ENCODE results near the gene LENG1.

LENG1 gene

GRCh38 chr19:54115109-54116063 is 44.1 kb downstream of the LENG1 start, which contains the start of the genes PRPF31 and TFPT:
PRPF31 (plus strand) TSS chr19:54115754; CDS start chr19:54118279, 2,525 bp downstream.
TFPT (minus strand) TSS chr19:54115657; CDS start chr19:54115269, 388 bp downstream.
- CTCF ChIA-PET, result no interaction called here
- H3K4me3 ChIP-seq (ENCODE audit: low read depth, low read length), result peak within 1 kb of the TSS; percentile 83

GRCh38 chr19:54114340-54115108 is 45.0 kb downstream of the LENG1 start:
- POLR2A ChIA-PET, result interaction anchor here (0.6 to 2.5 kb wide), 6 partner anchors 8 to 248 kb away, joined by 3 to 21 read pairs (median 3); partner anchors contain the start of genes CNOT3 and MBOAT7
- TF ChIP-seq, protein P1, sequence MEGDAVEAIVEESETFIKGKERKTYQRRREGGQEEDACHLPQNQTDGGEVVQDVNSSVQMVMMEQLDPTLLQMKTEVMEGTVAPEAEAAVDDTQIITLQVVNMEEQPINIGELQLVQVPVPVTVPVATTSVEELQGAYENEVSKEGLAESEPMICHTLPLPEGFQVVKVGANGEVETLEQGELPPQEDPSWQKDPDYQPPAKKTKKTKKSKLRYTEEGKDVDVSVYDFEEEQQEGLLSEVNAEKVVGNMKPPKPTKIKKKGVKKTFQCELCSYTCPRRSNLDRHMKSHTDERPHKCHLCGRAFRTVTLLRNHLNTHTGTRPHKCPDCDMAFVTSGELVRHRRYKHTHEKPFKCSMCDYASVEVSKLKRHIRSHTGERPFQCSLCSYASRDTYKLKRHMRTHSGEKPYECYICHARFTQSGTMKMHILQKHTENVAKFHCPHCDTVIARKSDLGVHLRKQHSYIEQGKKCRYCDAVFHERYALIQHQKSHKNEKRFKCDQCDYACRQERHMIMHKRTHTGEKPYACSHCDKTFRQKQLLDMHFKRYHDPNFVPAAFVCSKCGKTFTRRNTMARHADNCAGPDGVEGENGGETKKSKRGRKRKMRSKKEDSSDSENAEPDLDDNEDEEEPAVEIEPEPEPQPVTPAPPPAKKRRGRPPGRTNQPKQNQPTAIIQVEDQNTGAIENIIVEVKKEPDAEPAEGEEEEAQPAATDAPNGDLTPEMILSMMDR (IDR thresholded peaks at IDR 0.05; ENCODE audit: insufficient read depth, low read length, missing control alignments), result no peak
- peak overlapping the region; percentile 83 for H3K4me3 ChIP-seq (ENCODE audit: low read depth, low read length)
- DNase-seq (ENCODE audit: low read depth, low spot score), result no peak
- CTCF ChIA-PET, result interaction anchor here (0.9 kb wide), 1 partner anchor 322 kb away, joined by 3 read pairs; no protein-coding TSS in a partner anchor

More at GRCh38 chr19:54115109-54116063, 44.1 kb downstream of the LENG1 start, which contains the start of the genes PRPF31 and TFPT:
- DNase-seq (ENCODE audit: low read depth, low spot score), result peak; percentile 87
- TF ChIP-seq, protein P1 (IDR thresholded peaks at IDR 0.05; ENCODE audit: insufficient read depth, low read length, missing control alignments), result no peak
- POLR2A ChIA-PET, result interaction anchor here (0.8 to 2.5 kb wide), 7 partner anchors 9 to 74 kb away, joined by 3 to 21 read pairs (median 3); partner anchors contain the start of genes CNOT3, MBOAT7 and NDUFA3

DNA sequence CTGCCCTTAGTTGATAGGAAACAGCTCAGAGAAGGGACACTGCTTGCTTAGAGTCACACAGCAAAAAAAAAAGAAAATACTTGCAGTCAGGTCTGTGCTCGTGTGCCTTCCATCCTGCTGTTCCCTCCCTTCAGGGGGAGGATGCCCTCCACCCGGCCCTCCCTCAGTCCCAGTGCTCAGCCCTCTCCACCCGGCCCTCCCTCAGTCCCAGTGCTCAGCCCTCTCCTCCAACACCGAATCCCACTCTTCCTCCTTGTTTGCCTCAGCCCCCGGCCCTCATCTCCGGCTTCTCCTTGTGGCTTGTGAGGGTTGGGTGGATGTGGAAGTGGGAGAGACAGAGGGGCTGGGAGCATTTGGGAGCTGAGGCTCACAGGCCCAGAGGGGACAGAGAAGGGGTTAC is 49.9 kb downstream of the LENG1 start:
- CTCF ChIA-PET, result no interaction called here
- POLR2A ChIA-PET, result no interaction called here
- no peak overlapping the region for H3K4me3 ChIP-seq (ENCODE audit: low read depth, low read length)
- TF ChIP-seq, protein P1 (IDR thresholded peaks at IDR 0.05; ENCODE audit: insufficient read depth, low read length, missing control alignments), result no peak
- no peak for DNase-seq (ENCODE audit: low read depth, low spot score)

- DNase-seq (ENCODE audit: low read depth, low spot score), result no peak
- H3K4me3 ChIP-seq (ENCODE audit: low read depth, low read length), result no peak overlapping the region
- TF ChIP-seq, protein P1 (IDR thresholded peaks at IDR 0.05; ENCODE audit: insufficient read depth, low read length, missing control alignments), result no peak
- ChIA-PET CTCF (no interaction called here), POLR2A (no interaction called here)
These were observed 51.0 kb downstream of the LENG1 start for GRCh38 chr19:54108496-54108895.

DNA sequence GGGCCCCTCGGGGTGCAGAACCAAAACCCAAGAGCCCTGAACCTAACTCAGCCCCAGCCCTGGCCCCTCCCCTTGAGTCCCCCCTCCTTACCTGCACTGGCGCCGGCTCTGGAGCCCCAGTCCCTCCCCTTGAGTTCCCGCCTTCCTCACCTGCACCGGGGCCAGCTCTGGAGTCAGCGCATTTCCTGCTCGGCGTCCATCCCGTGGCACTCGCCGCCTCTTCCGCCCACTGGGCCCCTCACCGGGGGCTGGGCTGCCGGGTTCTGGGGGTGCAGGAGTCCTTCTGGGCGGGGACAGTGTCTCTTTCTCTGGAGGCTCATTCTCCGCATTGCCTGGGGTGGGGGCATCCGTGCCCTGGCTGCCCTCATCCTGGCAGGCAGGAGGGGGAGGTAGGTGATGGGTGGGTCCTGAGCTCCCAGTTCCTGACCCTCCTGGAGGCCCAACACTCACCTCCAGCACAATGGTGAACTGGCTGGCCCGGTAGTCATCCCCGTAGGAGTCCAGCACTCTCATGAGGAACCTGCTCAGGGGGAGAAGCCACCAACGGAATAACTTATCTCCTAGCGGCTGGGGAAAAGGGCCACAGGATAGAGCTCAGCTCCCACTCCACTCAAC is 51.5 kb downstream of the LENG1 start:
- no peak for DNase-seq (ENCODE audit: low read depth, low spot score)
- no peak overlapping the region for H3K4me3 ChIP-seq (ENCODE audit: low read depth, low read length)
- TF ChIP-seq, protein P1 (IDR thresholded peaks at IDR 0.05; ENCODE audit: insufficient read depth, low read length, missing control alignments), result no peak
- CTCF ChIA-PET, result no interaction called here
- POLR2A ChIA-PET, result no interaction called here

All from AG04449 (cell line).